HPDE6-E6E7 (cell line): ENCODE data around the gene SP3.
"Not testable (repeated sequence)": the region's sequence is repeated elsewhere in the genome, so short reads cannot be mapped to it uniquely, and the experiment has no call there.

ENCODE experiments used
- DNase-seq: peaks from one replicate; pipeline ENCODE4 v3.0.0; 2011; ENCODE audit warnings: missing footprints; ENCODE audit errors: extremely low spot score

The SP3 gene

DNA sequence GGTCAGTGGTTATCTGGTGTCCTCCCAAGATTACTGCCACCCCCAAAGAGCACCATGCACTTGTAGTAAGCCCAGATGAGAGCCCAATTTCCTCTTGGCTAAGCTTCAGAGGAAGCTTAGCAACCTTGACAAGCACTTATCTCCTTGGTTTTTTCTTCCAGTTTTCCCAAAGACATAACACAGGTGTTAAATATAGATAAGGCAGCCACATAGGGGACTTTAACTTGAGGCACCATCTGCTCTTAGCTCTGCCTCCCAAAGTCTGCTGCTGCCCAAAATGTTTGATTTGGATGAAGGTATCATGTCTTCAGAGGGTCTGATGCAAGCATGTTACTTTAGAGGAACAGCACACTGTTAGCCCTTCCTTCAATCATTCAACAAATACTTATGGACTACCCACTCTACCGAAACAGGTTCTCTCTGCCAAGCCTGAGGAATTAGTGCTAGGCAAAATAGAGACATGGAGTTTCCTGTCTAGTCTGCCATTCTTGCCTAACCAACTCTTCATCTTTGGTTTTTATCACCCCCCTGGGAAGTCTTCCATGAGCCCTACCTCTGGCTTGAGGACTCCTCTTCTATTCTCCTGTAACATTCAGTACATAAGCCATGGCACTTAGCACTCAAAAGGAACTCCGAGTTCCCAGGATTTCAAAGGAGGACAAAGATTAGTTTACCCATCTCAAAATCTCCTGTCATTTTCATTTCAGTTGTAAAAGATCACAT lies 73.7 kb downstream of the SP3 start:
- no peak for DNase-seq

DNA sequence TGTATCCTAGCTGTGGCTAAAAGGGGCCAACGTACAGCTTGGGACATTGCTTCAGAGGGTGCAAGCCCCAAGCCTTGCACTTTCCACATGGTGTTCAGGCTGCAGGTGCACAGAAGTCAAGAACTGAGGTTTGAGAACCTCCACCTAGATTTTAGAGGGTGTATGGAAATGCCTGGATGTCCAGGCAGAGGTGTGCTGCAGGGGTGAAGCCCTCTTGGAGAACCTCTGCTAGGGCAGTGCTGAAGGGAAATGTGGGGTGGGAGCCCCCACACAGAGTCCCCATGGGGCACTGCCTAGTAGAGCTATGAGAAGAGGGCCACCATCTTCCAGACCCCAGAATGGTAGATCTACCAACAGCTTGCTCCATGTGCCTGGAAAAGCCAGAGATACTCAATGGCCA lies 75.7 kb downstream of the SP3 start:
- not testable (repeated sequence) for DNase-seq

DNA sequence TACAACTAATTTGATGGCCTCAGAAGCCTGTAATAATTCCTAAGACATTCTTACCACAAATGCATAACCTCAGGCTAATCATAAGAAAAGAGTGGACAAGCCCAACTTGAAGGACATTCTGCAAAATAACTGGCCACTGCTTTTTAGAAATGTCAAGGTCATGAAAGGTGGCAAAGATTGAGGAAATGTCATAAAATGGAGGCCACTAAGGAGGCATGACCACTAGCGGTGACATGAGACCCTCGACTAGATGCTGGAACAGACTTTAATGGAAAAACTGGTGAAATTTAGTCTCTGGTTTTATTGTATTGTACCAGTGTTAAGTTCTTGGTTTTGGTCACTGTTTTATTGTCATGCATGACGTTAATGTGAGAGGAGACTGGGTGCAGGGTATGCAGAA lies 78.6 kb downstream of the SP3 start:
- no peak for DNase-seq

DNA sequence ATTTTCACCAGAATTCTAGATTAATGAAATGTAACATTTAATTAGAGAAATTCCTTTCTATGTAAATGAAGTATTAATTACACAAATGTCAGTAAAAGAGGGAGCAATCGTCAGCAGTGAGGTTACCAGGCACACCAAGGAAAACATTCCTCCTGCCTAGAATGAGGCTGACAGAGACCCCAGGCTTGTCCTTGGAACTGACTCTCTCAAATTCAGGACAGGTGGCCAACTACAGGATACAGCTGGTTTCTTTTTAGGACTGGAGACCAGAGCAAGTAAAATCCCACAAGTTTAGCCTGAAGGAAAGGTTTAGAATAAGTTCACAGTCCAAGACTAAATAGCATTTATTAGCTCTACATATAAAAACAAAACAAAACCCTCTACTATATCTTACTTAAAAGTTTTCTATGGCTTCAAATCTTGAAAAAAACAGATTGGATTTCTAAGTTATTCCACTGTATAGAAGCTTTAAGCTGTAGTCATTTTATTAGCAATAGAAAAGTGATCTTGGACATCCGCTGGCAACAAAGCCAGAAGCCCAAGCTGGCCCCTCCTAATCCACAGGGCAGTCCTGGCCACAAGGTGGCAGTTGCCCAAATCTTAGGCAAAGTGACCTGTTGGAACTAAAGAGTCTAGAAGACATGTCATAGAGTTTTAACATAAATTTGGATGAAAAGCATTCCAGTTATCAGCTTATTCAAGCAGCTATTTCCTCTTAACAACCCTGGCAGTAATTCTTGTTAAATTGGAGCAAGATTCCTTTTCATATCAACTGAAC lies 81.0 kb downstream of the SP3 start:
- no peak for DNase-seq

DNA sequence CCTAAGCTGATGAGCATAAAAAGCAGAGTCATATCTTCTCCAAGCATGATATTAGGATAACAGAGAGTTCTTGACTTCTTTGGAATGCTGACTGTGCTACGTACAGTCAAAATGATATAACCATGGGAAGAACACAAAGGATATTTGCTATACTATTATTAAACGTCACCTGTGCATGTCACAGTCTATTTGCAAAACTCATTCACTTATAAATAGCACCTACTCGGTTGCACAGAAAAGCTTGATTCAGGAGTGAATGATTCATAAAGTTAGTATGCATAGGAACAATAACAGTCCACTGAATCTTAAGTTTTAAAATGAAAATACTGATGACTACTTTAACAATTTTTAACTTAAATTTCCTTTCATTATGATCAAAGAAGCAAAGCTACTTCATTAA lies 83.3 kb downstream of the SP3 start:
- no peak for DNase-seq

DNA sequence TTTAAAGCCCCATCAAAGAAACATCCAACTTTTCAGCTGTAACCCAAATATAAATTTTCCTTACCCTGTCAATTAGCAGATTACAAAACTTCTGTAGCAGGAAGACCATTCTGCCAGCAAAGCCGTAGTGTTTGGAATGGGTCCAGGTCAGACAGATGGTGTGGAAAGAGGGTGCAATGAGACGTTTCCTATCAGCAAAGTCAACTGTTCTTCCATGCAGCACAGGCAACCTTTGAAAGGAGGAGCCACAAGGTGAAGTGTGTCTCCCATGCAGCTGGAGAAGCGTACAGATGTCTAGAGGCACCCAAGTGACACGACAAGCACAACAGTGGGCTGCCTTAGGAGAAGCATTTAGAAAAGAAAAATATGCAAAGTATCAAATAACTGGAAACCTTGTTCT lies 83.7 kb downstream of the SP3 start:
- DNase-seq = no peak

DNA sequence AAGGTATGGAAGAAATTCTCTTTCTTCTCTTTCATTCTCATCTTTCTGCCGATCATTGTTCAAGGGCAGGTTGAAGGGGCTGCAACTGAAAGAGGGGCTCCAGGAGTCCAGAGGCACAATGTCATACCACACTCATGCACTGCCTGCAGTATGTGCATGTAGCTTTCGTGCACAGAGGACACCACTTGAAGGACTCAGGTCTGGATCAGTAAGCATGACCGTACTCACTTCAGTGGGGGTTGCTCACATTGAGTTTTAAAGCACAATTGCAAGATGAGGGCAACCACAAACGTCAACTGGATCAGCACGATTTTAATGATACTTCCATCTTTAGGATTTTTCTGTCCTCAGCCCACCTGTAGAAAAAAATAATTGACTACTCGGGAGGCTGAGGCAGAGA lies 84.6 kb downstream of the SP3 start:
- DNase-seq = no peak

DNA sequence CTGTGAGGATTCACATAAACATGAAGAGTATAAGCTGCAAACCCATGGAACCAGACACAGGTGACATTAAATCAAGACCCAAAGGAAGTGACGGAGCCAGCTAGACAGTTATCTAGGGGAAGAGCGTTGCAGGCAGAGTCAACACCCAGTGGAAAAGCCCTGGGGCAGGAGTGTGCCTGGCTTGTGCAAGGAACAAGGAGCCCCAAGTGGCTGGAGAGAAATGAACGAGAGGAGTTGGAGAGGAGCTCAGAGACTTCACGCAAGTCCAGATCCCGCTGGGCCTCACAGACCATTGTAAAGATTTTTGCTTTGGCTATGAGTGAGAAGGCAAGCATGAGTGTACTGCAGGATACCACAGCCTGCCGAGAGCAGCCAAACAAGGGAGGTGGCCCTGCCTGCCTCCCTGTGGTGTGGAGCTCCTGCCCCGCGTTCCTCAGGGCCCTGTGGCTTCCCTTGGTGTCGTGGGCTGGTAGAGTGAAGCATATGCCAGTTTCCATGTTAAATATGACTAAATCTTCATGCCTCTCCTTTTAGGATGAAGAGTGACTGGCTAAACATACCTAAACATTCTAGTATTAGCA lies 88.2 kb downstream of the SP3 start:
- DNase-seq = no peak

DNA sequence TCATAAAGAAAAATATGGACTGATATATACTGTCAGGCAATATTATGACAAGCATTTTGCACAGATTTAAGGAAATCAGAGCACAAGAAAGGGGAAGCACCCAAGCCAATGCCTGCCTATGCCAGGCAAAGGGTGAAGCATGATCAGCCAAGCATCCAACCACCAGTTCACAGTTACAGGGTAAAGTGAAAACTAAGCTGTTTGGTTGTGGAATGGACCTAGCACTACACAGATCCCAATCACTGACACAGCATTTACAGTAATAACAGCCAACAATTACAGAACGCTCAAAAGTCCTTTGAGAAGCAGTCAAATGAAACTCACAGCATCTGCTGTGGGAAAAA lies 90.3 kb downstream of the SP3 start:
- DNase-seq = no peak

DNA sequence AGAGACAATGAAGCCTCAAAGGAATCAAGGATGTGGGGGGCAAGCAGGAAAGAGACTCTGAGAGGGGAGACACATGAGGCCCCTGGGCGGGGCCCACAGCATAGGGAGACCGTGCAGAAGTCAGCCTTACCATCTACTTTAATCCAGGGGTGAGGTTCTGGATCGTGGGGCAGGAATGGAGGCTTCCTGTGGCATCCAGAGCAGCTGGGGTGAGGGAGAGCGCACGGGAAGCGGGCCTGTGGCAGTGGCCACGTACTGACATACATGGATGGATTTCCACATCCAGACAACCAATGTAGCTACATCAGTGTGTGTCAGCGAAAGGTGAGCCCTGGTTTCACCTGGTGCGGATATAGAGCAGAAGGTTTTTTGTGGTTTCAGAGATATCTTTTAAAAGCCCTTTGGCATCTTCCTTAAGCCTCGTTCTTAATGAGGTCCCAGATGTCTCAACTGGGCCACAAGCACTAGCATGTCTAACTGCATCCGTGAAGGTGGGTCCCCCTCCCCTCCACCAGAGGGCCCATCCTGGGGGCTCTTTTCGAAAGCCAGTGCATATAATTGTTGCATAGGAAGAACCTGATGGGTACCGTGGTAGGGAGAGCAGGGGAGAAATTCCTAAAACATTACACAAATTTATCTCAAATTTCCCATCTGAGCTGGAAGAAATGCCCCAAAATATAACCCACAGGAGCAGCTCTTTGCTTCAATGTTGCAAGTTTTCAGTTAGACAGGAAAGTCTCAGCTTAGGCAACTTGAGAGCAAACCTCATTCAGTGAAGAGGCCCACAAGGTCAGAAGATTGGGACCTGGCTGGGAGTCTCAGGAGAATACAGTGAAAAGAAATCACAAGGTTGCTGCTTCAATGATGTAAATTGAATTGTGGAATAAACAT lies 90.9 kb downstream of the SP3 start:
- DNase-seq = no peak

DNA sequence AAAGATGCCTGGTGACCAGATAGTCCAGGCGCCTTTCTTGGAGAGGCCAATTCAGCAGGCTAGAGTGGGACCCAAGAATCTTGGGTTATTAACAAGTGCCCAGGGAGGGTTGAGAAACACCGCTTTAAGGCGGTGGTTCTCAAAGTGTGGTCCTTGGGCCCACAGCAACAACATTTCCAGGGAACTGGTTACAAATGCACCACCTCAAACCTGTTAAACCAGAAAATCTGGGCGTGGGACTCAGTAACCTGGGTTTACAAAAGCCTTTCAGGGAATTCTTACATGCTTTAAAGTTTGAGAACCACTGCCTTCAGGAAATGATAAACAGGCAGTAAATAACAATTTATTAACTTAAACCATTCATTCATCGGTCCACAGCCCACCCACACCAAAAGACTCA lies 92.5 kb downstream of the SP3 start:
- peak; percentile 33 for DNase-seq

DNA sequence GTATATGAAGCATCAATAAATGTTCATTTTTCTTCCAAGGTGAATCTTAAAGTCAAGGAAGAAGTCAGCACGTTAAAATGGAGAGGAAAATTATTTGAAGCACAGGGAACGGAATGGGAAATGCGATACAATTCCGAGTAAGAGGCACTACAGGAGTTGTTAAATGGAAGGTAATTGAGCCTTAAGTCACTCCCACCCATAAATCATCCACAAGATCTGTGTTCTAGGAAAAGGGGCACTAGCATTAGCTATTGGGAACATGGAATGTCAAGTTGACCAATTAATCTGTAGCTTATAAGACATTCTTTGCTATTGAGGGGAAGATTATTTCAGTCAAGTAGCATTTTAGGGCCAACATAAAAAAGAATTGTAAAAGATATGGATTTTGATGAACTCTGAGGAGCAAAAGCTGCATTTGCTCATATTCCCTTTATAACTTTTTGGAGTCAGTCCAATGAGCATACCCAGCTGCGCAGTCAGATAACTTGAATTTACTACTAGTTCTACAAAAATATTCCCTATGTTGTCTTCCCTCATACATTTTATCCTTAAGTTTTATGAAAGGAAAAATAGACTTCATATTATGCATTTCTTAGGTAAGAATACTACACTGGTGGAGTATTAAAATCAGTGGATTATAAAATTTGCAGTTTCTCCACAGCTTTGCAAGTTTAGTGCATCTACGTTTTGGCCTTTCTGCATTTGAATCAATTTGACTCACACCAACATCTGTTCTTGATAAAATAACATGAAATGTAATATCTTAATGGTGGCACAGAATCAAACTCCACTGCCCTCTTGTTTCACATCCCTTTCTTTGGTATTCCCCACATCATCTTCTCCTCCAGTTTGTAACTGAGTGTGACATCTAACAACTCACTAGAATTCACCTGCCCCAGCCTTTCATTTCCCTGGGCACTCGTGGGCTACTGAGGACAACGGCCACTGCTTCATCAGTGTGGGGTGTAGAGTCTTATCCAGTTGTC lies 95.6 kb downstream of the SP3 start:
- DNase-seq = no peak

DNA sequence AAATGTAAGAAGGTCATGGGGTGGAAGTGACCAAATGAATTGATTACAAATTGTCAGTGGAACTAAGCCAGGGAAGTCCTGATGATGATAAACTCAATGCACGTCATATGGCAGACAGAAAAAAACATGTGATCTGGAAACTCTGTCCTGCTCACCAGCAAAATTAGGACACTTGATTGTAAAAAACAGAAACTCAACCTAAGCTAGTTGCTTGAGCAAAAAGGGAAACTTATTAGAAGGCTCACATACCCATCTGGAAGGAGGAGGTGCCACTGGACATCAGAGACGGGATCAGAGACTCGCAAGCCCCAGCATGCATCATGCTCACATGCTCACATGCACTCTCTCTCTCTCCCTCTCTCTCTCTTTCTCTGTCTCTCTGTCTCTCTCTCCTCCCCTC lies 96.8 kb downstream of the SP3 start:
- no peak for DNase-seq

DNA sequence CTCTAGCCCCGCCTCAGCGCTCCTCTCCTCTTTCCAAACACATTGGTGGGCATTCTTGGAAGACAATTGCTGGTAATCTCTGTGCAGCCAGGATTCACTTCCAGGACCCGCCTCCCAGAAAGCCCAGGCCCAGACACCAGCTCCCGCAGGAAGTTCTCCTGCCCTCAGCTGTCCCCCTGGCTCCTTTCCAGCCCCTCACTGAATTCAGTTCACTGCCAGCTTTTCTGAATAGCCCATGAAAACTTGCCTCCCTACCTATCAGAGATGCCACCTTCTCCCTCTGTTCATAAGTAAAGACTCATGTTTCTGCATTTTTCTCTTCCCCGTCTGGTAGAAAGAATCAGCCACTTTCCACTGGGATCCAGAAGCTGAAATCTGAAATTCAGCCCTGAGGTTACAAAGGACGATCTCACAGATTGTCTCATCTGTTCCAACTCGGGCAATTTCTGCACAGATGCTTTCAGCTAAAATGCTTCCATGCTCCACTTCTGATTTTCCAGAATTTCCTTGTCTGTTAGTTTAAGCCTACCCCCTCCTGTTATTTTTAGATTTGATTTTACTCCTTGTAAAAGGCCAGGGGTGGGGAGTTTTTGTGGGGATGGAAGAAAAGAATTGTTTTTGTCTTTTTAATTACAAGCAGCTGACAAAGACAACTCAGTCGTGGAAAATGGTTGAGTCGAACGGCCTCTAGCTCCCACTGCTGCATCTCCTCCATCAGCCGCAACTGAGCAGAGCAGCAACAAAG lies 98.1 kb downstream of the SP3 start:
- no peak for DNase-seq

DNA sequence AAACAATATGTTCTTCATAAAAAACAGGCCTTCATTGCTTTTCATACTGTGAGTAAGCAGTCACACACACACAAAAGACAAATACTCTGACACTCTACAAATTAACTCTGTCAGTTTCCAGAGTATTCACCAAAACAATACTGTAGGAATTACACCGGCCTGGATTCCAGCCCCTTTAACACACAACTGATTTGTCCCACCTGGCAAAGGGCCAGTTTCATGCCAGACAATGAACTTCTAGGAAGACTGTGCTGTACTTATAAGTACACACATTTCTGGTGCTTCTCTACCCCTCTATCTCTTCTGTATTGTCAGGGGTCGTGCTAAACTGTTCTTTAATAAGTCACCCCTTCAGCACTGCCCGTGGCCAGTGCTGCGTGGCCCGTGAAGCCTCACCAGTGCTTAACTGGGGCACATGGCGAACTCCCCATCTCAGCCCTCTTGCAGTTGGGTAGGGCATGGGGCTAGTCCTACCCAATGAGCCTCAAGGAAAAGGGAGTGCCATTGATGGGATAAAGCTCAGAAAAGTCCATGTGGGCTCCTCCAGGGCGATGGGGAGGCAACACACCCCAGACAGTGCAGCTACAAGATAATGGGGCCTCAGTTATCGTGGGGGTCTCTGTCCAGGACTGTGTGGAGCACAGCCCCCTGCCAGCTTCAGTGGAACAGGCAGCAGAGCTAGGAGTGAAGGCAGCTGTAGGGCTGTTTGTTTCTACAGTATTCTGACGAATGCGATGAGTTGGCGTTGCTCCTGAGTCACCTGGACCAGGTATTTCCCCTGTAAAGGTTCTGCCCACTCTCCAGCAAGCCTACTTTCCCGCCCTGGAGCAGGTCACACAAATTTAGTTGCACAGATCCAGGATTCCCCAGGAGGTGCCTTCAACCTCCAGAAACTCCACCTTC lies 99.0 kb downstream of the SP3 start:
- no peak for DNase-seq

DNA sequence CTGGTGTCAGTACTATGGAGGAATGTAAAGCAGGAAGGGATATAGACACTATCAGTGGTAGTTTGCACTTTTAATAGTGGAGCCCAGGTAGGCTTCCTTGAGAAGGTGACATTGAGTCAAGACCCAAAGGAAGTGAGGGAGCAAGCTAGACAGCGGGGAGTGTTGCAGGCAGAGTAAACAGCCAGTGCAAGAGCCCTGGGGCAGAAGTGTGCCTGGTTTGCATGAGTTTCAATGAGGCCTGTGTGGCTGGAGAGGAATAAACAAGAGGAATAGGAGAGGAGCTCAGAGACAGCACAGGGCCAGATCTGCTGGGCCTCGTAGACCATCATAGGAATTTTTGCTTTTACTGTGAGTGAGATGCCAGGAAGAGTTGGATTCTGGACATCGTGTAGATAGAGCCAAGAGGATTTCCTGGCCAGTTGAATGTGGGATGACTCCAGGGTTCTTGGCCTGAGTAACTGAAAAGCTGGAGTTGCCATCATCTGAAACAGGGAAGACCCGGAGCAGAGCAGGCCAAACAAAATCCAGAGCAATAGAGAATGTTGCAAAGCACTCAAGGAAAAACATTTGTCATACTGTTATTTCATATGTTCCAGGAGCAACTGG lies 102.5 kb downstream of the SP3 start:
- no peak for DNase-seq

DNA sequence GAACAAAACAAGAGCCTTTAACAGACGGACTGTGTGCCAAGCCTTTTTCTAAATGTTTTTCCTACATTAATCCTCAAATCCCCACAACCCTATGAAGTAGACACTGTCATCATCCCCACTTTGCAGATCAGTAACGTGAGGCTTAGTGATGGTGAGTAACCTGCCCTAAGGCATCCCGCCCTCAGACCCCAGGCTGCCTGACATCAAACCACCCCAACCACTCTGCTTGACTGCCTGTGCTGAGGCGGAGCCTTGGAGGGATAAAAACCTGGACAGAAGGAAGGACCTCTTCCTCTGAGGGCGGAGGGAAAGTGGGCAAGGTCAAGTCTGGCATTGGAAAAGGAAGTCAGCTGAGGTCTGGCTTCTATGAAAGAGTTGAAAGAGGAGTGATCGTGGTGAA lies 104.6 kb downstream of the SP3 start:
- no peak for DNase-seq

DNA sequence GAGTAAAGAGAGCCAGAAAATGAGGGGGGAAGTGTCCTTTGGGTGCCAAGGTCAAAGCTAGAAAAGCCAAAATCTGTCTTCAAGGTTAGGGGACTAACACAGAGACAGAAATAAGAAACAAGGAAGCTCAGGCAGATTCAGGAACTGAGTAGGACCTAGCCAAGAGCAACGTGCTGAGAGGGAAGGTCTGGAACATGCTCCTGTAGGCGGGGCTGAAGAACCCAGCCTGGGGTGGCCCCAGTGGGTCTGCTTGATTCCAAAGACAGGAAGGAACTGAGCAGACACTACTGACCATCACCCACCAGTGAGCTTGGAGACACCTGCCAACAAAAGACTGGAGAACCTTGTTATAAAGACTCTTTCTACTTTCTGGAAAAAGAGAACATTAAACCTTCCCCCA lies 105.1 kb downstream of the SP3 start:
- DNase-seq = no peak

DNA sequence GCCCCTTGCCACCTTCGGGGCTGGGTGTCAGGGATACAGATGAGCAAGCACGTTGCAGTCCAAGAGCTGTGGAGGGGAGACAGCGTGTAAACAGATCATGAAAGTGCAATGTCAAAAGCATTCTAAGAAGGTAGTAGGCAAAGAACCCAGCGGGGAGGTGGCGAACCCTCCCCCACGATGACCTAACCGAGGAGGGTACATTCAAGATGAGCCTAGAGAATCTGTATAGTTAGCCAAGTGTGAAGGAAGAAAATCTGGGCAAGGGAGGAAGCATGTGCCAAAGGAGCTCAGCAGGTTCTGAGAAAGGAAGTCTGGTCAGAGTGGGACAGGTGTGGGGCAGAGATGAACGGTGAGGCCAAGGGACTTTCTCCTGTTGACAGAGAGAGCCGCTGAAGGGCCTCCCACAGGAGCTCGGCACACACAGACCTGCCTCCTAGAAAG lies 106.9 kb downstream of the SP3 start:
- no peak for DNase-seq
